Chondrocyte (in vitro differentiated cells): Measurements from ENCODE around the gene TSPYL2. TPM values are rescaled to one million over a fixed set of nuclear protein-coding genes. Genes with fewer than 3 reads are reported as not detected.

Source experiments
- DNase-seq: peaks from one replicate; pipeline ENCODE4 v3.0.0; 2021; ENCODE audit warnings: mixed read lengths, low spot score
- H3K27ac Mint-ChIP-seq: one replicate; pipeline ENCODE4 v1.8.0; 2021; ENCODE audit warnings: mild to moderate bottlenecking, moderate library complexity, mixed read lengths; ENCODE audit not compliant: unreplicated experiment
- H3K27me3 Mint-ChIP-seq: 2 replicates; pipeline ENCODE4 v1.8.0; 2021; ENCODE audit warnings: low read depth, mixed read lengths
- H3K36me3 Mint-ChIP-seq: 2 replicates; pipeline ENCODE4 v1.8.0; 2021; ENCODE audit warnings: low read depth, mixed read lengths
- H3K4me1 Mint-ChIP-seq: 2 replicates; pipeline ENCODE4 v1.8.0; 2021; ENCODE audit warnings: low read depth, mild to moderate bottlenecking, mixed read lengths
- H3K4me3 Mint-ChIP-seq: one replicate; pipeline ENCODE4 v1.8.0; 2021; ENCODE audit warnings: mild to moderate bottlenecking, moderate library complexity, mixed read lengths; ENCODE audit not compliant: unreplicated experiment
- H3K9me3 Mint-ChIP-seq: 2 replicates; pipeline ENCODE4 v1.8.0; 2021; ENCODE audit warnings: low read depth, mixed read lengths
- CTCF ChIP-seq: fragments of 200-600 bp; sonication (generic); IDR thresholded peaks from 2 replicates; pipeline ENCODE4 v1.5.0; 2021; ENCODE audit warnings: antibody characterized with exemption, mild to moderate bottlenecking, moderate library complexity
- total RNA-seq: library from RNA; stranded (reverse); gene quantifications from 3 replicates; pipeline ENCODE4 v1.2.1, GENCODE V29; 2021

The TSPYL2 gene
- total RNA-seq, 1 donor from 2014 or later, result 29.8 TPM

GRCh38 chrX:53126377-53126776 lies 44.2 kb downstream of the TSPYL2 start:
- no peak for TF ChIP-seq CTCF
- Mint-ChIP-seq H3K9me3 (peaks cover 10% of the 10 kb centered on the region), H3K4me3 (no peak overlapping the region), H3K27me3 (no peaks in the 10 kb centered on the region), H3K27ac (no peak overlapping the region), H3K4me1 (no peaks in the 10 kb centered on the region), H3K36me3 (peaks cover 2% of the 10 kb centered on the region)
- no peak for DNase-seq

- TF ChIP-seq CTCF, result no peak
- H3K4me1 Mint-ChIP-seq, result no peaks in the 10 kb centered on the region
- no peak for DNase-seq
- H3K9me3 Mint-ChIP-seq, result peaks cover 10% of the 10 kb centered on the region
- peaks cover 4% of the 10 kb centered on the region for H3K36me3 Mint-ChIP-seq
- H3K27ac Mint-ChIP-seq, result no peak overlapping the region
- no peaks in the 10 kb centered on the region for H3K27me3 Mint-ChIP-seq
- no peak overlapping the region for H3K4me3 Mint-ChIP-seq
Measured at GRCh38 chrX:53128097-53128749, 46.1 kb downstream of the TSPYL2 start.

- Mint-ChIP-seq H3K36me3 (peaks cover 1% of the 10 kb centered on the region), H3K4me3 (no peak overlapping the region), H3K9me3 (peaks cover 4% of the 10 kb centered on the region), H3K27ac (no peak overlapping the region), H3K27me3 (no peaks in the 10 kb centered on the region), H3K4me1 (no peaks in the 10 kb centered on the region)
- TF ChIP-seq CTCF, result no peak
- DNase-seq, result no peak
Measured at GRCh38 chrX:53133400-53133799, 51.2 kb downstream of the TSPYL2 start.

- Mint-ChIP-seq H3K36me3 (peaks cover 1% of the 10 kb centered on the region), H3K9me3 (peaks cover 7% of the 10 kb centered on the region), H3K4me3 (no peak overlapping the region), H3K4me1 (no peaks in the 10 kb centered on the region), H3K27ac (no peak overlapping the region), H3K27me3 (no peaks in the 10 kb centered on the region)
- TF ChIP-seq CTCF, result no peak
- no peak for DNase-seq
Measured at GRCh38 chrX:53135581-53135980, 53.4 kb downstream of the TSPYL2 start.

Other genes starting within 250 kb of the TSPYL2 start
- gene XAGE3, start 214.3 kb upstream of the TSPYL2 start, total RNA-seq, result not detected in 3 replicates
- gene FAM156B, start 185.0 kb upstream of the TSPYL2 start, total RNA-seq, result 18.0 to 19.5 TPM (median 18.3 TPM) in 3 replicates
- 23.8 to 39.9 TPM (median 25.2 TPM) in 3 replicates for gene FAM156A, start 123.8 kb upstream of the TSPYL2 start, total RNA-seq
- gene GPR173, start 33.6 kb upstream of the TSPYL2 start, total RNA-seq, result 7.9 to 18.2 TPM (median 8.5 TPM) in 3 replicates
- gene KANTR, start 11.8 kb downstream of the TSPYL2 start, total RNA-seq, result 5.8 to 12.7 TPM (median 6.6 TPM) in 3 replicates
- gene KDM5C, start 142.8 kb downstream of the TSPYL2 start, total RNA-seq, result 70.1 to 85.0 TPM (median 75.2 TPM) in 3 replicates
- 8.0 to 11.6 TPM (median 8.2 TPM) in 3 replicates for gene IQSEC2, start 199.2 kb downstream of the TSPYL2 start, total RNA-seq